OCI-LY7 (cell line): ENCODE measurements around the gene SLC29A1. TPM values are rescaled to one million over a fixed set of nuclear protein-coding genes. Genes with fewer than 3 reads are reported as not detected.

ENCODE experiments used
- BruUV-seq: library from RNA; stranded (reverse); fragments of 400-500 nt; replicated peaks from 2 replicates; lab custom pipeline; 2021; lab: Mats Ljungman, UMichigan
- CTCF ChIA-PET: fragments of 300-600 bp; sonication (Branson Sonifier 250); formaldehyde crosslinking; loops from one replicate; lab custom pipeline; 2022; ENCODE audit warnings: antibody characterized with exemption; ENCODE audit not compliant: unreplicated experiment; lab: Charles Lee
- POLR2A ChIA-PET: fragments of 300-600 bp; sonication (Branson Sonifier 250); formaldehyde crosslinking; loops from one replicate; lab custom pipeline; 2022; ENCODE audit warnings: antibody characterized with exemption; lab: Charles Lee
- DNase-seq: peaks from one replicate; pipeline ENCODE4 v3.0.0-alpha.2; 2015; ENCODE audit warnings: low spot score
- H2AFZ ChIP-seq: fragments of 200-600 bp; sonication (generic), shearing (Covaris generic); 2 replicates; pipeline ENCODE4 v1.6.1; 2014; ENCODE audit warnings: mild to moderate bottlenecking, antibody characterized with exemption, low read length, moderate library complexity
- H3K27ac ChIP-seq: fragments of 200-600 bp; sonication (generic); 2 replicates; pipeline ENCODE4 v1.5.1; 2014; ENCODE audit warnings: mixed run types, low read depth, mild to moderate bottlenecking, moderate library complexity, low read length, inconsistent platforms; ENCODE audit not compliant: poor library complexity, severe bottlenecking
- H3K36me3 ChIP-seq: fragments of 200-600 bp; sonication (generic); 2 replicates; pipeline ENCODE4 v1.6.1; 2014; ENCODE audit warnings: mild to moderate bottlenecking, antibody characterized with exemption, low read length, moderate library complexity, mixed read lengths; ENCODE audit not compliant: insufficient read depth
- H3K4me1 ChIP-seq: fragments of 200-600 bp; sonication (generic); 2 replicates; pipeline ENCODE4 v1.5.1; 2014; ENCODE audit warnings: mild to moderate bottlenecking, low read length; ENCODE audit not compliant: insufficient read depth, poor library complexity, severe bottlenecking
- H3K4me2 ChIP-seq: fragments of 200-600 bp; sonication (generic); 2 replicates; pipeline ENCODE4 v1.6.1; 2014; ENCODE audit warnings: mild to moderate bottlenecking, low read length
- H3K4me3 ChIP-seq: fragments of 200-600 bp; sonication (generic); 2 replicates; pipeline ENCODE4 v1.5.1; 2014; ENCODE audit warnings: mild to moderate bottlenecking, low read depth, low read length; ENCODE audit not compliant: poor library complexity, severe bottlenecking
- H3K79me2 ChIP-seq: fragments of 200-600 bp; sonication (generic); 2 replicates; pipeline ENCODE4 v1.6.1; 2016; ENCODE audit warnings: low read depth, mild to moderate bottlenecking, low read length, moderate library complexity, mixed read lengths; ENCODE audit not compliant: insufficient read depth
- H3K9me2 ChIP-seq: fragments of 200-600 bp; sonication (generic); 2 replicates; pipeline ENCODE4 v1.6.1; 2016; ENCODE audit warnings: mild to moderate bottlenecking, low read length, mixed read lengths; ENCODE audit not compliant: insufficient read depth
- H3K9me3 ChIP-seq: fragments of 200-600 bp; sonication (generic); 2 replicates; pipeline ENCODE4 v1.6.1; 2014; ENCODE audit warnings: mild to moderate bottlenecking, mixed run types, low read length, mixed read lengths
- H4K20me1 ChIP-seq: fragments of 200-600 bp; sonication (generic); 2 replicates; pipeline ENCODE4 v1.6.1; 2014; ENCODE audit warnings: mild to moderate bottlenecking, antibody characterized with exemption, low read length, moderate library complexity, mixed read lengths; ENCODE audit not compliant: insufficient read depth
- EZH2phosphoT487 ChIP-seq: fragments of 200-600 bp; sonication (generic); IDR thresholded peaks from 2 replicates; pipeline ENCODE4 v1.6.1; 2018; ENCODE audit warnings: low read depth, borderline replicate concordance, mild to moderate bottlenecking, mixed run types, antibody characterized with exemption, low read length, moderate library complexity, mixed read lengths
- intact Hi-C: fragments of 100-400 bp; cut with micrococcal nuclease; formaldehyde crosslinking; loops from one replicate; pipeline ENCODE4 v1.10.0; 2022; ENCODE audit not compliant: unreplicated experiment
- total RNA-seq, 2 experiments: library from RNA; depleted of rRNA in 1 of 2; stranded (reverse); fragments of >200 nt in 1 of 2; shearing (Covaris generic) in 1 of 2; gene quantifications; 2 replicates each; pipeline ENCODE4 v1.2.3, GENCODE V29; 2014 to 2022
- TF ChIP-seq, protein P1 (sequence below): fragments of 200-600 bp; sonication (generic); conservative IDR thresholded peaks from 2 replicates; pipeline ENCODE4 v1.5.1; 2014; ENCODE audit warnings: mild to moderate bottlenecking, antibody characterized with exemption, low read length, moderate library complexity, mixed read lengths

Gene SLC29A1
- total RNA-seq, 2 experiments from 2014 or later = 52.6 to 64.6 TPM

DNA sequence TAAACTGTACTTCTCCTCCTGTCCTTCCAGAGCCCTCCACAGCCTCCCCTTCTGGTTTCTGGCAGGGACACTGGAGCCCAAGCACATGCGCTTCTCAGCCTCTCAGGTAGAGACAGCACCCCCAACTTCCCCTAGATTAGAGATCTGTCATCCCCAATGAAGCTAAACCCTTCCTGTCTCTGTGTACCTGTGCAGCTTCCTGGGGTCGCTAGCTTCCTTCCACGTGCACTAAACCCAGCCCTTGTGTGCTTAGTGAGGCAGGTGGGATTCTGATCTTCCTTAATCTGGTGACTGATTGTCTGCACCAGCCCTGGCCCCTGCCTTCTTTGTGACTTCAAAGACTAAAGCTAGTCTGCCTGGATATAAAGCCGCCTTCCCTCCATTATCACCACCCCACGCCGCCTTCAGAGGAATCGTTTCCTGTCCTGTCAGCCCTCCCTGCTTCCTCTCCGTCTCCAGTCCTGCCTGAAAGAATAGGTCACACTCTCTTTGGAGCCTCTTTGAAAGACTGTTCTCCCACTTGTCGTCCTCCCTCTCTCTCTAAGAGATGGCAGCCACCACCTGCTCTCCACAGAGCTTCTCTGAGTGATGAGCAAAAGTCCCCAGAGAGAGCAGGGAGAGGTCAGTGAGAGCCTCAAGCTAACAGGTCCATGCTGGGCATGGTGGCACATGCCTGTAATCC is 37.3 kb upstream of the SLC29A1 start:
- peak; percentile 47 for DNase-seq
- Histone ChIP-seq H4K20me1 (no peaks in the 10 kb centered on the region), H3K79me2 (no peaks in the 10 kb centered on the region), H3K4me2 (peak overlapping the region; percentile 22; the same call in 1 of the 2 replicates), H3K9me2 (no peaks in the 10 kb centered on the region), H3K27ac (no peak overlapping the region), H3K36me3 (no peaks in the 10 kb centered on the region), H2AFZ (peak overlapping the region; percentile 67), H3K4me3 (no peak overlapping the region), H3K4me1 (peaks cover 16% of the 10 kb centered on the region), H3K9me3 (no peaks in the 10 kb centered on the region)
- POLR2A ChIA-PET = interaction anchor here (0.6 to 1.0 kb wide), 3 partner anchors 20 to 124 kb away, joined by 3 to 7 read pairs (median 3); no protein-coding TSS in a partner anchor
- intact Hi-C loops = no loop called here
- CTCF ChIA-PET = no interaction called here
- TF ChIP-seq EZH2phosphoT487 = no peak
- TF ChIP-seq, protein P1, sequence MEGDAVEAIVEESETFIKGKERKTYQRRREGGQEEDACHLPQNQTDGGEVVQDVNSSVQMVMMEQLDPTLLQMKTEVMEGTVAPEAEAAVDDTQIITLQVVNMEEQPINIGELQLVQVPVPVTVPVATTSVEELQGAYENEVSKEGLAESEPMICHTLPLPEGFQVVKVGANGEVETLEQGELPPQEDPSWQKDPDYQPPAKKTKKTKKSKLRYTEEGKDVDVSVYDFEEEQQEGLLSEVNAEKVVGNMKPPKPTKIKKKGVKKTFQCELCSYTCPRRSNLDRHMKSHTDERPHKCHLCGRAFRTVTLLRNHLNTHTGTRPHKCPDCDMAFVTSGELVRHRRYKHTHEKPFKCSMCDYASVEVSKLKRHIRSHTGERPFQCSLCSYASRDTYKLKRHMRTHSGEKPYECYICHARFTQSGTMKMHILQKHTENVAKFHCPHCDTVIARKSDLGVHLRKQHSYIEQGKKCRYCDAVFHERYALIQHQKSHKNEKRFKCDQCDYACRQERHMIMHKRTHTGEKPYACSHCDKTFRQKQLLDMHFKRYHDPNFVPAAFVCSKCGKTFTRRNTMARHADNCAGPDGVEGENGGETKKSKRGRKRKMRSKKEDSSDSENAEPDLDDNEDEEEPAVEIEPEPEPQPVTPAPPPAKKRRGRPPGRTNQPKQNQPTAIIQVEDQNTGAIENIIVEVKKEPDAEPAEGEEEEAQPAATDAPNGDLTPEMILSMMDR = no peak
- BruUV-seq = no TSS peak

DNA sequence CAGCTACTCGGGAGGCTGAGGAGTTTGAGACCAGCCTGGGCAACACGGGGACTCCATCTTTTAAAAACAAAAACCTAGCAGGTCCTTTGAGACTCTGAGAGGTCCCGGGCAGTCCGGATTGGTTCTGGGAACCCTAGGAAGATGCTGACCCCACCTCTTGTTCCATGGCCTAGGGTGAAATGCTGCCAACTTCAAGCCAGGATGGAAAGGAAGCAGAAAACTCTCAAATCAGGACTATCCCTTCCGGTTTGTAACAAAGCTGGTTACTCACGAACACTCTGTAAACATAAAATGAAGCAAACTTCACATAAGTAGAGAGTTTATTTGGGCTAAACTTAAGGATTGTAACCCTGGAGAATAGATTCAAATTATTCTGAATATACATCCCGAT is 36.8 kb upstream of the SLC29A1 start:
- BruUV-seq = no TSS peak
- H2AFZ ChIP-seq = peak overlapping the region; percentile 67
- H4K20me1 ChIP-seq = no peaks in the 10 kb centered on the region
- no peak for TF ChIP-seq EZH2phosphoT487
- TF ChIP-seq, protein P1 = no peak
- H3K9me2 ChIP-seq = no peaks in the 10 kb centered on the region
- ChIA-PET CTCF (interaction anchor here (0.5 kb wide), 1 partner anchor 35 kb away, joined by 3 read pairs; no protein-coding TSS in a partner anchor), POLR2A (interaction anchor here (1.0 to 1.3 kb wide), 2 partner anchors 21 to 32 kb away, joined by 3 to 7 read pairs; no protein-coding TSS in a partner anchor)
- H3K9me3 ChIP-seq = no peaks in the 10 kb centered on the region
- H3K4me2 ChIP-seq = no peak overlapping the region
- H3K4me1 ChIP-seq = peaks cover 16% of the 10 kb centered on the region
- no peaks in the 10 kb centered on the region for H3K79me2 ChIP-seq
- intact Hi-C loops = no loop called here
- DNase-seq = no peak
- no peak overlapping the region for H3K4me3 ChIP-seq
- no peak overlapping the region for H3K27ac ChIP-seq
- no peaks in the 10 kb centered on the region for H3K36me3 ChIP-seq

DNA sequence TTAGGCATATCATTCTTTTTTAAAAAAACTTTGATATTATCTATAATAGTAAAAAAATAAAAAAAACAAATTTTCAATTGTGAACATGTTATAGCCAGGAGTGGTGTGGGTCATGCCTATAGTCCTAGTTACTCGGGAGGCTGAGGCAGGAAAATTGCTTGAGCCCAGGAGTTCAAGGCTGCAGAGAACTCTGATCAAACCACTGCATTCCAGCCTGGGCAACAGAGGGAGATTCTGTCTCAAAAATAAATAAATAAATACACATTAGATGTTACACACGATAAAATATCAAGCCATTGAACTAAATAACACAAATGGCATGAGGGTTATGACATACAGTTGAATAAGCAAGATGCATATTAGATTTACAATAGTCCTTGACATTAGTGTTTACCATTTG is 34.6 kb upstream of the SLC29A1 start:
- ChIA-PET CTCF (no interaction called here), POLR2A (interaction anchor here (2.0 kb wide), 1 partner anchor 12 kb away, joined by 5 read pairs; no protein-coding TSS in a partner anchor)
- Histone ChIP-seq H3K4me2 (no peak overlapping the region), H3K36me3 (no peaks in the 10 kb centered on the region), H4K20me1 (no peaks in the 10 kb centered on the region), H3K9me2 (no peaks in the 10 kb centered on the region), H2AFZ (no peak overlapping the region), H3K4me3 (no peak overlapping the region), H3K27ac (no peak overlapping the region), H3K79me2 (no peaks in the 10 kb centered on the region), H3K4me1 (peaks cover 16% of the 10 kb centered on the region), H3K9me3 (no peaks in the 10 kb centered on the region)
- intact Hi-C loops = no loop called here
- BruUV-seq = no TSS peak
- no peak for DNase-seq
- TF ChIP-seq, protein P1 = no peak
- no peak for TF ChIP-seq EZH2phosphoT487
